Caco-2 (cell line): ENCODE measurements around the gene C22orf39. TPM values are rescaled to one million over a fixed set of nuclear protein-coding genes. Genes with fewer than 3 reads are reported as not detected.

ENCODE experiments used
- BruUV-seq: library from RNA; stranded (reverse); fragments of 400-500 nt; replicated peaks from 2 replicates; lab custom pipeline; 2021; lab: Mats Ljungman, UMichigan
- CTCF ChIA-PET: fragments of 300-600 bp; sonication (Branson Sonifier 250); formaldehyde crosslinking; loops from one replicate; lab custom pipeline; 2022; ENCODE audit warnings: antibody characterized with exemption; lab: Charles Lee
- POLR2A ChIA-PET: fragments of 300-600 bp; sonication (Branson Sonifier 250); formaldehyde crosslinking; loops from one replicate; lab custom pipeline; 2022; ENCODE audit warnings: antibody characterized with exemption; lab: Charles Lee
- DNase-seq, 2 experiments: peaks; one replicate each; pipeline versions ENCODE4 v3.0.0 to v3.0.0-alpha.2; 2020 to 2022
- H3K27me3 ChIP-seq: replicated peaks from 2 replicates; pipeline ENCODE4 v1.6.0; 2011; ENCODE audit warnings: low read length; ENCODE audit not compliant: control insufficient read depth, insufficient read depth
- H3K36me3 ChIP-seq: 2 replicates; pipeline ENCODE4 v1.5.1; 2011; ENCODE audit warnings: low read length; ENCODE audit not compliant: control insufficient read depth, insufficient read depth
- H3K4me1 ChIP-seq: fragments of 250-450 bp; sonication (Bioruptor Pico); 2 replicates; pipeline ENCODE4 v1.5.1; 2020; ENCODE audit warnings: mild to moderate bottlenecking
- H3K4me3 ChIP-seq: 2 replicates; pipeline ENCODE4 v1.5.1; 2011; ENCODE audit warnings: low read depth, mild to moderate bottlenecking, control low read depth, low read length
- H3K9me3 ChIP-seq: fragments of 250-450 bp; sonication (Bioruptor Pico); 2 replicates; pipeline ENCODE4 v1.5.1; 2020; ENCODE audit warnings: mild to moderate bottlenecking, moderate library complexity
- H3K27ac Mint-ChIP-seq: one replicate; pipeline ENCODE4 v1.8.0; 2022; ENCODE audit warnings: mixed read lengths; ENCODE audit not compliant: unreplicated experiment
- H3K27me3 Mint-ChIP-seq: one replicate; pipeline ENCODE4 v1.8.0; 2022; ENCODE audit warnings: mixed read lengths; ENCODE audit not compliant: insufficient read depth, unreplicated experiment
- H3K36me3 Mint-ChIP-seq: one replicate; pipeline ENCODE4 v1.8.0; 2022; ENCODE audit warnings: mild to moderate bottlenecking, mixed read lengths; ENCODE audit not compliant: insufficient read depth, unreplicated experiment
- H3K4me1 Mint-ChIP-seq: one replicate; pipeline ENCODE4 v1.8.0; 2022; ENCODE audit warnings: low read depth, mixed read lengths; ENCODE audit not compliant: unreplicated experiment
- H3K4me3 Mint-ChIP-seq: one replicate; pipeline ENCODE4 v1.8.0; 2022; ENCODE audit warnings: mild to moderate bottlenecking, moderate library complexity, mixed read lengths; ENCODE audit not compliant: unreplicated experiment
- H3K9me3 Mint-ChIP-seq: one replicate; pipeline ENCODE4 v1.8.0; 2022; ENCODE audit warnings: mixed read lengths; ENCODE audit not compliant: unreplicated experiment
- CTCF ChIP-seq, 2 experiments: fragments of 200-600 bp in 1 of 2; IDR thresholded peaks; 1 replicate in 1 of 2; 2 replicates in 1 of 2; pipeline versions ENCODE4 v1.5.1 to v1.8.0; 2011 to 2022; ENCODE audit warnings: antibody characterized with exemption in 1 of 2, control low read depth in 1 of 2, inconsistent platforms in 1 of 2, low read depth in 1 of 2, low read length in 1 of 2, mild to moderate bottlenecking in 1 of 2, moderate library complexity in 1 of 2; ENCODE audit not compliant: insufficient read depth in 1 of 2, severe bottlenecking in 1 of 2, unreplicated experiment in 1 of 2
- intact Hi-C: fragments of 100-400 bp; cut with micrococcal nuclease; formaldehyde crosslinking; loops from one replicate; pipeline ENCODE4 v1.10.0; 2022; ENCODE audit not compliant: unreplicated experiment
- total RNA-seq: library from RNA; stranded (reverse); gene quantifications from 2 replicates; pipeline ENCODE4 v1.2.3, GENCODE V29; 2022

Gene C22orf39
- total RNA-seq, 1 experiment from 2014 or later = 36.1 TPM

GRCh38 chr22:19443544-19444211 lies 3.8 kb downstream of the C22orf39 start:
- no peaks in the 10 kb centered on the region for H3K27me3 Mint-ChIP-seq
- POLR2A ChIA-PET = no interaction called here
- Histone ChIP-seq H3K4me3 (no peak overlapping the region), H3K4me1 (no peaks in the 10 kb centered on the region), H3K36me3 (peaks cover 2% of the 10 kb centered on the region; the same call in 1 of the 2 replicates), H3K27me3 (no peaks in the 10 kb centered on the region), H3K9me3 (no peaks in the 10 kb centered on the region)
- H3K4me1 Mint-ChIP-seq = peaks cover 17% of the 10 kb centered on the region
- H3K27ac Mint-ChIP-seq = no peak overlapping the region
- intact Hi-C loops = no loop called here
- CTCF ChIA-PET = no interaction called here
- no peak for DNase-seq
- peaks cover 53% of the 10 kb centered on the region for H3K36me3 Mint-ChIP-seq
- no TSS peak for BruUV-seq
- no peaks in the 10 kb centered on the region for H3K9me3 Mint-ChIP-seq
- no peak for TF ChIP-seq CTCF (IDR thresholded peaks at IDR 0.05; ENCODE audit: insufficient read depth in 1 of 2, low read depth in 1 of 2, low read length in 1 of 2, severe bottlenecking in 1 of 2, unreplicated experiment in 1 of 2)
- no peak overlapping the region for H3K4me3 Mint-ChIP-seq

GRCh38 chr22:19442166-19442565 lies 5.3 kb downstream of the C22orf39 start:
- Mint-ChIP-seq H3K4me3 (no peak overlapping the region), H3K9me3 (no peaks in the 10 kb centered on the region), H3K4me1 (peaks cover 11% of the 10 kb centered on the region), H3K36me3 (peaks cover 48% of the 10 kb centered on the region), H3K27me3 (no peaks in the 10 kb centered on the region), H3K27ac (no peak overlapping the region)
- POLR2A ChIA-PET = no interaction called here
- Histone ChIP-seq H3K27me3 (no peaks in the 10 kb centered on the region), H3K4me3 (no peak overlapping the region), H3K36me3 (peaks cover 2% of the 10 kb centered on the region; the same call in 1 of the 2 replicates), H3K4me1 (no peaks in the 10 kb centered on the region), H3K9me3 (no peaks in the 10 kb centered on the region)
- BruUV-seq = no TSS peak
- intact Hi-C loops = no loop called here
- TF ChIP-seq CTCF (IDR thresholded peaks at IDR 0.05; ENCODE audit: insufficient read depth in 1 of 2, low read depth in 1 of 2, low read length in 1 of 2, severe bottlenecking in 1 of 2, unreplicated experiment in 1 of 2) = no peak
- no peak for DNase-seq
- CTCF ChIA-PET = no interaction called here

GRCh38 chr22:19440411-19441195 lies 6.9 kb downstream of the C22orf39 start:
- CTCF ChIA-PET = no interaction called here
- no peak overlapping the region for H3K4me3 Mint-ChIP-seq
- no peaks in the 10 kb centered on the region for H3K27me3 Mint-ChIP-seq
- no peaks in the 10 kb centered on the region for H3K4me1 Mint-ChIP-seq
- no TSS peak for BruUV-seq
- H3K36me3 ChIP-seq = peaks cover 2% of the 10 kb centered on the region; the same call in 1 of the 2 replicates
- H3K27me3 ChIP-seq = no peaks in the 10 kb centered on the region
- no peak overlapping the region for H3K27ac Mint-ChIP-seq
- H3K9me3 Mint-ChIP-seq = no peaks in the 10 kb centered on the region
- peaks cover 39% of the 10 kb centered on the region for H3K36me3 Mint-ChIP-seq
- DNase-seq = no peak
- intact Hi-C loops = no loop called here
- H3K4me3 ChIP-seq = no peak overlapping the region
- no peaks in the 10 kb centered on the region for H3K4me1 ChIP-seq
- POLR2A ChIA-PET = no interaction called here
- TF ChIP-seq CTCF (IDR thresholded peaks at IDR 0.05; ENCODE audit: insufficient read depth in 1 of 2, low read depth in 1 of 2, low read length in 1 of 2, severe bottlenecking in 1 of 2, unreplicated experiment in 1 of 2) = no peak
- no peaks in the 10 kb centered on the region for H3K9me3 ChIP-seq
